GM12865 (cell line): ENCODE measurements around the gene PPP1R1B.

Experiments used
- DNase-seq: peaks from one replicate; pipeline ENCODE4 v3.0.0; 2010; ENCODE audit warnings: low read depth
- H3K4me3 ChIP-seq: 2 replicates; pipeline ENCODE4 v1.5.1; 2011; ENCODE audit warnings: mild to moderate bottlenecking, low read depth, low read length, control low read depth
- TF ChIP-seq, protein P1 (sequence below): IDR thresholded peaks from 2 replicates; pipeline ENCODE4 v1.5.1; 2011; ENCODE audit warnings: low read length, control low read depth, low read depth, inconsistent platforms; ENCODE audit not compliant: insufficient read depth; ENCODE audit errors: missing control alignments

Gene PPP1R1B

DNA sequence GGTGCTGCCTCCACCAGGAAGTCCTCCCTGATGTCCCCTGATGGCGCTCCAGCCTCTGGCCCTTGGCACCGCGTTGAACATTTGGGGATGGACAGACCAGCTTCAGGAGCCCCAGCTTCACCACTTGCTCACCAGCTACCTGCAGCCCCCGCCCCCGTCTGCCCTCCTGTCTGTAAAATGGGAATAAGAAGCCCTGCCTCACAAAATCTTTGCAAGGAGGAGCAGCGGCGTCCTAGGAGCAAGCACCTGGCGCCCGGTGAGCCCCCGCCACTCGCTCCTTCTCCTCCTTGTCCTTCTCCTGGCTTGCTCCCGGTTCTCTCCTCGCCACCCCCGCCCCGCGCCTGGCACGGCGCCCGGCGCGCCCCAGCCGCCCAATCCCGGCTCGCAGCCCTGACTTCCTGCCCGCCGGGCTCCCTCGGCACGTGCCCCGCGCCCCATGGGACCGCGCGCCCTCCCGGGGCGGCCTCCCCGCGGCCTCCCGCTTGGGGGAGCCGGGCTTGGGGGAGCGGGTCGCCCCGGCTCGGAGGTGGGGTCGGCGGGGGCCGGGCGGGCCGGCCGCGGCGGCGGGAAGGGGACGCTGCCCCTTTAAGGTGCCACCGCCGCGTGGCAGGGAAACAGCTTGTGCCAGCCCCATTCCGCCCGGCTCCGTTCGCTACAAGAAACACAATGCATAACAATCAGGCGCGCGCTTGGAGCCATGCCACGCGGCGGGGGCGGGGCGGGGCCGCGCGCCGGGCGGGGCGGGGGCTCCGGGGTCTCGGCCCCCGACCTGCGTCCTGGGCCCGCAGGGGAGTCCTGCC, 9.1 kb upstream of the PPP1R1B start:
- peak overlapping the region; percentile 62 for H3K4me3 ChIP-seq
- TF ChIP-seq, protein P1, sequence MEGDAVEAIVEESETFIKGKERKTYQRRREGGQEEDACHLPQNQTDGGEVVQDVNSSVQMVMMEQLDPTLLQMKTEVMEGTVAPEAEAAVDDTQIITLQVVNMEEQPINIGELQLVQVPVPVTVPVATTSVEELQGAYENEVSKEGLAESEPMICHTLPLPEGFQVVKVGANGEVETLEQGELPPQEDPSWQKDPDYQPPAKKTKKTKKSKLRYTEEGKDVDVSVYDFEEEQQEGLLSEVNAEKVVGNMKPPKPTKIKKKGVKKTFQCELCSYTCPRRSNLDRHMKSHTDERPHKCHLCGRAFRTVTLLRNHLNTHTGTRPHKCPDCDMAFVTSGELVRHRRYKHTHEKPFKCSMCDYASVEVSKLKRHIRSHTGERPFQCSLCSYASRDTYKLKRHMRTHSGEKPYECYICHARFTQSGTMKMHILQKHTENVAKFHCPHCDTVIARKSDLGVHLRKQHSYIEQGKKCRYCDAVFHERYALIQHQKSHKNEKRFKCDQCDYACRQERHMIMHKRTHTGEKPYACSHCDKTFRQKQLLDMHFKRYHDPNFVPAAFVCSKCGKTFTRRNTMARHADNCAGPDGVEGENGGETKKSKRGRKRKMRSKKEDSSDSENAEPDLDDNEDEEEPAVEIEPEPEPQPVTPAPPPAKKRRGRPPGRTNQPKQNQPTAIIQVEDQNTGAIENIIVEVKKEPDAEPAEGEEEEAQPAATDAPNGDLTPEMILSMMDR = no peak
- peak; percentile 56 for DNase-seq

DNA sequence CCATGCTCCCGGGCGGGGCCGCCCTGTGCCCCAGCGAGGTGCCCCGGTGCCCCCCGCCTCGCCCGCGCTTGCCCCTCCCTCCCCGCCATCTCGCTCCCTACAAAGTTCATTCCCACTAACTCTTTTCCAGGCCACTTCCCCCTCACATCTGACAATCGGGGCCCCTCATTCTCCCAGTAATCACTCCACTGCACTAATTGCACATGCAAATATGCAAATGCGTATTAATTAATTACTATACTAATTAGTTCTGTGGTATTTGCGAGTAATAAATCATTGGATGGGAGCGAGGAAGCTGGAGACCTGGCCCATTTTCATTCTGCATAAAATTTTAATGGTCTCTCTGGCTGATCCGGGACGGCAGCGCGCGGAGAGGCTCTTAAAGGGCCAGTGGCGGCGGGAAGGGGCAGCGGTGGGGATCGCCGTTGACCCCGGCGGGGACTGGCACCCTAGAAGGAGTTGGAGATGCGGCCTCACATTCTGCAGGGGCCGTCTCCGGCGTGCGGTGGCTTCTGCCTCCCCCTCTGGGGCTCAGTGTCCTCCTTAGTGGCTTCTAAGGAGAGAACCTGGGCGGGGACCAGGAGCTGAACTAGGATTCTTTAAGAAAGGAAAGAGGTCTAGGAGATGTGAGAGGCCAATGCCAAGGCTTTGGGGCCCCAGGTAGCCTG, 8.4 kb upstream of the PPP1R1B start:
- no peak for DNase-seq
- H3K4me3 ChIP-seq = peak overlapping the region; percentile 62
- TF ChIP-seq, protein P1 = no peak

DNA sequence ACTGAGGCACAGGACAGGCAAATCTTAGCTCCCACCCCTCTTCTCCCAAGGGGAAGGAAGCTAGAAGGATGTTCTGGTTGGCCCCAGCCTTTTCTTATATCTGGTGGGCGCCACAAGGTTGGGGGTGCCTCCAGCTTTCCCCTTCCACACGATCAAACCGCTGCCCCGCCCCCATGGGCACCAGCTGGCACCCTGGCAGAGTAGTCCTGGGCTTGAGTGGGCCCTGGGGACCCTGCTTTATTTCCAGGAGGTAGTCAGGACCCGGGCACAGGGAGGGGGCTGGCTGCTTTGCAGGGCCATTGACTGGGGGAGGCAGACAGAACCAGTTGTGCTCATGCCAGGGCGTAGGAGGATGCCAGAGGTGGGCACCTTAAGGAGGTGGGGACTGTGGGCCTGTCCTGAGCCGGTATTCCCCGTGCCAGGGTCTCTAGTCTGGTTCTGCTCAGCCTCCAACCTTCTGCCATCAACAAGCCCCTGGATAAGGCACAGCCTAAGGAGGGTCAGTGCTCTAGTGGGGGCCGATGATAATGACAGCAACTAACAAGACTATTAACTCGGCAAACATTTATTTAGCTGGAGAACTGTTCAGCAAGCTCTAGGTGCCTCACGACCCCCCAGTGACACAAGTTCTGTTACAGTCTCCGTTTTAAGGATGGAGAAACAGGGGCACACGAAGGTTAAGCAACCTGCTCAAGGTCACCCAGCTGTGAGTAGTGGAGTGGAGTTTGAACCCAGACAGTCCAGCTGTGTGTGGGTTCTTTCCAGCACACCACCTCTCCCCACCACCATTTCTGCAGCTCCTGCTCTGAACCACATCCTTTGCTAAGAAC, 7.6 kb upstream of the PPP1R1B start:
- DNase-seq = no peak
- no peak overlapping the region for H3K4me3 ChIP-seq
- TF ChIP-seq, protein P1 = no peak

DNA sequence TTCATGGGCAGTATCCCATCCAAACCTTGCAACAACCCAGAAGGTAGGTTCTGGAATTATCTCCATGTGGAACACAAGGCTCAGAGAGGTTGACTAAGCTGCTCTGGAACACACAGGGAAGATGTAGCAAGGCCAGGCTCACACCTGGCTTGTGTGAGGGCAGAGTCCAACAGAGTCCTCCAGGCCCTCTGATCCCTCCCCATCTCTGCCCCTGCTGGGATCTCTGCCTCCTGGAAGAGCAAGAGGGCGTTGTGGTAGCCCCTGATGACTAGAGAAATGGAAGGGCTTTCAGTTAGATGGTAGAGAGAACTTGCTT, 7.0 kb upstream of the PPP1R1B start:
- H3K4me3 ChIP-seq = no peak overlapping the region
- no peak for DNase-seq
- TF ChIP-seq, protein P1 = no peak

DNA sequence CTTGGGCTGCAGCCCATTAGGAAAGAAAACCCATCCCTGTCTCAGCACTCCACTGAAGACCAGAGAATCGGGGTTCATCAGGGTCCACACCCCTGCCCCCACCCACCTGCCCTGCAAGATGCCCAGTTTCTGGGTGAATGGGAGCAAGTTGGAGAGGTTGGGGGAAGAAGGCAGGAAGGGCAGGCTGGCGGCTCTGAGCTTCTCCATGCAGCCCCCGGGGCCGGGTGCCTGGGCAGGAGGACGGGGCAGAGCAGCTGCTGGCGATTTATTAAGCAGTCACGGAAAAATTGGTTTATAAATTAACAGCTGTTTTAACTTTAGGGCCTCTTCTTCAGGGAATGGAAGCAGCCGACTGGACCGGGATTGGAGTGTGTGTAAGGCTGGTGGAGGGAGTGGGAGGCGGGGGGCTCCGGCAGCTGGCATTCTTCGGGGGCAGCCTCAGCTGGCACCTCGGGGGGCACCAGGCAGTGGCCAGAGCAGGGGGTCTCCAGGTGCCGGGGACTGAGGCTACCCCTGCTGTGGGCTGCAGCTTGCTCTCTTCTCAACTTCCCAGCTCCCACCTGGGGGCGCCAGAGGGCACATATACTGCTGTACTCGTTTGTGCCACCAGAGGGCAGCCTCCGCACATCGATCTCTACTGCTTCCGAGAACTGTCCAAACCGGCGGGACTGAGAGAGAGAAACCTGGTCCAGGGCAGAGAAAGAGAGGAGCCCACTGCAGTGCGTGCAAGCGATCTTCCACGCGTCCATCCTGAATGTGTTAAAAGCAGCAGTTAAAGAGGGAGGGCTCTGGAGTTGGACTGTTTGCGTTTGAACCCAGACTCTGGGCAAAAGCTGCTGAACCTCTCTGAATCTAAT, 5.0 kb upstream of the PPP1R1B start:
- peak overlapping the region; percentile 22 for H3K4me3 ChIP-seq
- TF ChIP-seq, protein P1 = peak; percentile 100
- DNase-seq = peak; percentile 89

DNA sequence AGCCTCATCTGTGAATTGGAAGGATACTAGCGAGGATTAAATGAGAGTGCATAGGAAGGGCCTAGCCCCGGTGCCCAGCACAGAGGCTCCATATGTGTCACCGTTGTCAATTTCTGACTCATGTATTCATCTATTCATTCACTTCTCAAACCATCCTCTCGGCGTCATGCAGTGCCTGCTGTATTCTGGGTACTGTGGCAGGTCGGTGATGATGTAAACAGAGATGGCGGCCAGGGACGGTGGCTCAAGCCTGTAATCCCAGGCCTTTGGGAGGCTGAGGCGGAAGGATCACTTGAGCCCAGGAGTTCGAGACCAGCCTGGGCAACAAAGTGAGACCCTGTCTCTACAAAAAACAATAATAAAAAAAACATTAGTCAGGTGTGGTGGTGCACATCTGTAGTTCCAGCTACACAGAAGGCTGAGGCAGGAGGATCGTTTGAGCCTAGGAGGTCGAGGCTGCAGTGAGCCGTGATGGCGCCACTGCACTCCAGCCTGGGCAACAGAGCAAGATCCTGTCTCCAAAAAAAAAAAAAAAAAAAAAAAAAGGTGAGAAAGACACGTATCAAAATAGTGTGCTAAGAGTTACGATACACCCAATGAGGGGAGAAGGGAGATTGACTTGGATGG, 4.3 kb upstream of the PPP1R1B start:
- TF ChIP-seq, protein P1 = no peak
- peak; percentile 74 for DNase-seq
- H3K4me3 ChIP-seq = peak overlapping the region; percentile 22
